ENCODE results near the gene IGF1R.

The IGF1R gene

GRCh38 chr15:98621021-98621420, 27.3 kb upstream of the IGF1R start:
- Histone ChIP-seq H3K4me3 (ENCODE audit: low read length) (no peak overlapping the region), H3K27me3 (ENCODE audit: insufficient read depth, low read length) (no peaks in the 10 kb centered on the region), H3K9me3 (ENCODE audit: low read length) (no peaks in the 10 kb centered on the region), H2AFZ (ENCODE audit: low read depth, low read length) (no peak overlapping the region), H3K36me3 (ENCODE audit: insufficient read depth, low read length) (no peaks in the 10 kb centered on the region), H3K4me1 (ENCODE audit: insufficient read depth, low read length) (peaks cover 3% of the 10 kb centered on the region)

- Histone ChIP-seq H3K27me3 (ENCODE audit: insufficient read depth, low read length) (no peaks in the 10 kb centered on the region), H2AFZ (ENCODE audit: low read depth, low read length) (no peak overlapping the region), H3K4me3 (ENCODE audit: low read length) (no peak overlapping the region), H3K36me3 (ENCODE audit: insufficient read depth, low read length) (no peaks in the 10 kb centered on the region), H3K9me3 (ENCODE audit: low read length) (no peaks in the 10 kb centered on the region), H3K4me1 (ENCODE audit: insufficient read depth, low read length) (no peaks in the 10 kb centered on the region)
Measured at GRCh38 chr15:98625614-98626013, 22.7 kb upstream of the IGF1R start.

GRCh38 chr15:98626153-98626552, 22.2 kb upstream of the IGF1R start:
- no peaks in the 10 kb centered on the region for H3K36me3 ChIP-seq (ENCODE audit: insufficient read depth, low read length)
- H3K4me1 ChIP-seq (ENCODE audit: insufficient read depth, low read length) = no peaks in the 10 kb centered on the region
- H2AFZ ChIP-seq (ENCODE audit: low read depth, low read length) = no peak overlapping the region
- no peaks in the 10 kb centered on the region for H3K9me3 ChIP-seq (ENCODE audit: low read length)
- no peak overlapping the region for H3K4me3 ChIP-seq (ENCODE audit: low read length)
- no peaks in the 10 kb centered on the region for H3K27me3 ChIP-seq (ENCODE audit: insufficient read depth, low read length)

GRCh38 chr15:98628216-98628615, 20.1 kb upstream of the IGF1R start:
- H3K9me3 ChIP-seq (ENCODE audit: low read length) = no peaks in the 10 kb centered on the region
- no peak overlapping the region for H2AFZ ChIP-seq (ENCODE audit: low read depth, low read length)
- no peak overlapping the region for H3K4me3 ChIP-seq (ENCODE audit: low read length)
- no peaks in the 10 kb centered on the region for H3K36me3 ChIP-seq (ENCODE audit: insufficient read depth, low read length)
- no peaks in the 10 kb centered on the region for H3K4me1 ChIP-seq (ENCODE audit: insufficient read depth, low read length)
- no peaks in the 10 kb centered on the region for H3K27me3 ChIP-seq (ENCODE audit: insufficient read depth, low read length)

- Histone ChIP-seq H3K27me3 (ENCODE audit: insufficient read depth, low read length) (no peaks in the 10 kb centered on the region), H3K4me1 (ENCODE audit: insufficient read depth, low read length) (no peaks in the 10 kb centered on the region), H3K4me3 (ENCODE audit: low read length) (no peak overlapping the region), H3K36me3 (ENCODE audit: insufficient read depth, low read length) (no peaks in the 10 kb centered on the region), H2AFZ (ENCODE audit: low read depth, low read length) (no peak overlapping the region), H3K9me3 (ENCODE audit: low read length) (no peaks in the 10 kb centered on the region)
Measured at GRCh38 chr15:98635848-98636247, 12.5 kb upstream of the IGF1R start.

- Histone ChIP-seq H3K27me3 (ENCODE audit: insufficient read depth, low read length) (no peaks in the 10 kb centered on the region), H2AFZ (ENCODE audit: low read depth, low read length) (no peak overlapping the region), H3K4me1 (ENCODE audit: insufficient read depth, low read length) (peaks cover 6% of the 10 kb centered on the region), H3K4me3 (ENCODE audit: low read length) (no peak overlapping the region), H3K36me3 (ENCODE audit: insufficient read depth, low read length) (no peaks in the 10 kb centered on the region), H3K9me3 (ENCODE audit: low read length) (no peaks in the 10 kb centered on the region)
Measured at GRCh38 chr15:98643115-98643514, 5.2 kb upstream of the IGF1R start.

GRCh38 chr15:98646546-98647025, 1.8 kb upstream of the IGF1R start:
- H3K4me1 ChIP-seq (ENCODE audit: insufficient read depth, low read length) = peaks cover 6% of the 10 kb centered on the region

GRCh38 chr15:98647026-98647773, 1.1 kb upstream of the IGF1R start:
- no peaks in the 10 kb centered on the region for H3K36me3 ChIP-seq (ENCODE audit: insufficient read depth, low read length)
- H3K27me3 ChIP-seq (ENCODE audit: insufficient read depth, low read length) = no peaks in the 10 kb centered on the region
- H3K9me3 ChIP-seq (ENCODE audit: low read length) = no peaks in the 10 kb centered on the region
- peak overlapping the region; percentile 49 for H2AFZ ChIP-seq (ENCODE audit: low read depth, low read length)
- peak overlapping the region; percentile 65 for H3K4me3 ChIP-seq (ENCODE audit: low read length)
- H3K4me1 ChIP-seq (ENCODE audit: insufficient read depth, low read length) = peaks cover 9% of the 10 kb centered on the region

More at GRCh38 chr15:98646546-98647025, 1.8 kb upstream of the IGF1R start:
- Histone ChIP-seq H2AFZ (ENCODE audit: low read depth, low read length) (peak overlapping the region; percentile 49), H3K4me3 (ENCODE audit: low read length) (peak overlapping the region; percentile 65), H3K27me3 (ENCODE audit: insufficient read depth, low read length) (no peaks in the 10 kb centered on the region), H3K36me3 (ENCODE audit: insufficient read depth, low read length) (no peaks in the 10 kb centered on the region), H3K9me3 (ENCODE audit: low read length) (no peaks in the 10 kb centered on the region)

- Histone ChIP-seq H2AFZ (ENCODE audit: low read depth, low read length) (no peak overlapping the region), H3K36me3 (ENCODE audit: insufficient read depth, low read length) (no peaks in the 10 kb centered on the region), H3K9me3 (ENCODE audit: low read length) (no peaks in the 10 kb centered on the region), H3K4me1 (ENCODE audit: insufficient read depth, low read length) (peaks cover 26% of the 10 kb centered on the region), H3K4me3 (ENCODE audit: low read length) (peak overlapping the region; percentile 95), H3K27me3 (ENCODE audit: insufficient read depth, low read length) (no peaks in the 10 kb centered on the region)
Measured at GRCh38 chr15:98648654-98649471, 524 bp downstream of the IGF1R start.

GRCh38 chr15:98649472-98650416, 1.4 kb downstream of the IGF1R start:
- H2AFZ ChIP-seq (ENCODE audit: low read depth, low read length) = no peak overlapping the region
- H3K9me3 ChIP-seq (ENCODE audit: low read length) = no peaks in the 10 kb centered on the region
- peak overlapping the region; percentile 95 for H3K4me3 ChIP-seq (ENCODE audit: low read length)
- no peaks in the 10 kb centered on the region for H3K36me3 ChIP-seq (ENCODE audit: insufficient read depth, low read length)
- H3K4me1 ChIP-seq (ENCODE audit: insufficient read depth, low read length) = peaks cover 30% of the 10 kb centered on the region
- H3K27me3 ChIP-seq (ENCODE audit: insufficient read depth, low read length) = no peaks in the 10 kb centered on the region

GRCh38 chr15:98650417-98651035, 2.2 kb downstream of the IGF1R start:
- no peaks in the 10 kb centered on the region for H3K27me3 ChIP-seq (ENCODE audit: insufficient read depth, low read length)
- no peaks in the 10 kb centered on the region for H3K36me3 ChIP-seq (ENCODE audit: insufficient read depth, low read length)
- H2AFZ ChIP-seq (ENCODE audit: low read depth, low read length) = peak overlapping the region; percentile 78
- peaks cover 33% of the 10 kb centered on the region for H3K4me1 ChIP-seq (ENCODE audit: insufficient read depth, low read length)
- H3K4me3 ChIP-seq (ENCODE audit: low read length) = peak overlapping the region; percentile 95
- no peaks in the 10 kb centered on the region for H3K9me3 ChIP-seq (ENCODE audit: low read length)

- Histone ChIP-seq H3K9me3 (ENCODE audit: low read length) (no peaks in the 10 kb centered on the region), H3K4me1 (ENCODE audit: insufficient read depth, low read length) (peaks cover 30% of the 10 kb centered on the region), H3K27me3 (ENCODE audit: insufficient read depth, low read length) (no peaks in the 10 kb centered on the region), H2AFZ (ENCODE audit: low read depth, low read length) (peak overlapping the region; percentile 78), H3K4me3 (ENCODE audit: low read length) (peak overlapping the region; percentile 95), H3K36me3 (ENCODE audit: insufficient read depth, low read length) (no peaks in the 10 kb centered on the region)
Measured at GRCh38 chr15:98651036-98651481, 2.7 kb downstream of the IGF1R start.
